GM12874 (cell line): ENCODE measurements around the gene SIAE.
A peak's percentile ranks its signal among the peaks of the same experiment; 100 is the strongest.

Experiments
- TF ChIP-seq, protein P1 (sequence below): IDR thresholded peaks from 2 replicates; pipeline ENCODE4 v1.5.1; 2011; ENCODE audit warnings: low read depth, mild to moderate bottlenecking, control low read depth, low read length, moderate library complexity; ENCODE audit not compliant: insufficient read depth

Gene SIAE

GRCh38 chr11:124656774-124657630 lies 16.5 kb downstream of the SIAE start:
- TF ChIP-seq, protein P1, sequence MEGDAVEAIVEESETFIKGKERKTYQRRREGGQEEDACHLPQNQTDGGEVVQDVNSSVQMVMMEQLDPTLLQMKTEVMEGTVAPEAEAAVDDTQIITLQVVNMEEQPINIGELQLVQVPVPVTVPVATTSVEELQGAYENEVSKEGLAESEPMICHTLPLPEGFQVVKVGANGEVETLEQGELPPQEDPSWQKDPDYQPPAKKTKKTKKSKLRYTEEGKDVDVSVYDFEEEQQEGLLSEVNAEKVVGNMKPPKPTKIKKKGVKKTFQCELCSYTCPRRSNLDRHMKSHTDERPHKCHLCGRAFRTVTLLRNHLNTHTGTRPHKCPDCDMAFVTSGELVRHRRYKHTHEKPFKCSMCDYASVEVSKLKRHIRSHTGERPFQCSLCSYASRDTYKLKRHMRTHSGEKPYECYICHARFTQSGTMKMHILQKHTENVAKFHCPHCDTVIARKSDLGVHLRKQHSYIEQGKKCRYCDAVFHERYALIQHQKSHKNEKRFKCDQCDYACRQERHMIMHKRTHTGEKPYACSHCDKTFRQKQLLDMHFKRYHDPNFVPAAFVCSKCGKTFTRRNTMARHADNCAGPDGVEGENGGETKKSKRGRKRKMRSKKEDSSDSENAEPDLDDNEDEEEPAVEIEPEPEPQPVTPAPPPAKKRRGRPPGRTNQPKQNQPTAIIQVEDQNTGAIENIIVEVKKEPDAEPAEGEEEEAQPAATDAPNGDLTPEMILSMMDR, result no peak

- TF ChIP-seq, protein P1, result no peak
These were observed 24.9 kb downstream of the SIAE start for GRCh38 chr11:124648610-124649009.

GRCh38 chr11:124646148-124646547 lies 27.4 kb downstream of the SIAE start:
- TF ChIP-seq, protein P1, result no peak

DNA sequence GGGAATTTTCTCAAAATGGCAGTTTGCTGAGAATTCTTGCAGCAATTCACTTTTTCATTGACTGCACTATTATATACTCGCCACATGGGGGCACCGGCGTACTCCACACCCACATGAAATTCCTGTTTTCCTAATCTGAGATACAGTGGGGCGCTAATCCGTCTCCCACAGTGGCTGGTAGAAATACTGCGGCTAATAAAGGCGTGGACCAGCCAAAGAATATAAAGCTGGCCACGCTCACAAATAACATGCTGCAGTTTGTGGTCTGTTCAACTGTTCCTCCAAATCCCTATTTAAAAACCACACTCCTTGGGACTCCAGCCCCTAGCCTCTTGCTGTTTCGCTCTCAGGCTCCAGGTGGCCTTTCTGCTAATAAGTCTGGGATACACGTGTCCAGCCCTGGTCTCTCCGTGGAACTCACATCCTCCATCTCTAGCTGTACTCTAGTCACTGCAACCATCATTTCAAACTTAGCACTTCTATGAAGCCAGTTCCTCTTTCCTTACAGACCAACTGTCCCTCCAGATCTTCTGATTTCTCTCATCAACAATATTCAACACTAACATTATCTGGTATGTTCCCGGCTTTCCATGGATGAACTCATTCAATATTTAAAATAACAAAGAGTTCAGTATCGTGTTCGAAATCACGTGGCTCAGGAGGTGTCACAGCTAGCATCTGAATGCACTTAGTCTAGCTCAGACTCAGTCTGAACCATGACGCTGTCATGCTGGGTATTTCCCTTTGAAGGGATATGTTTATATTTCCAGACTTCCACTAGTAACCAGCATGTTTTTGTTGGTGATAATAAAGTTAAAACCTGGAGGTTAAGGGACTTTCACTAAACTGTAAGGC lies 28.9 kb downstream of the SIAE start:
- TF ChIP-seq, protein P1, result peak; percentile 72

- TF ChIP-seq, protein P1, result no peak
These were observed 29.7 kb downstream of the SIAE start for GRCh38 chr11:124643605-124644425.

- TF ChIP-seq, protein P1, result no peak
These were observed 30.4 kb downstream of the SIAE start for GRCh38 chr11:124643042-124643604.

GRCh38 chr11:124642628-124643027 lies 30.9 kb downstream of the SIAE start:
- TF ChIP-seq, protein P1, result no peak
